Neuronal stem cell (in vitro differentiated cells): ENCODE results near the gene PDE3B.

Source experiments
- DNase-seq: peaks from one replicate; pipeline ENCODE4 v3.0.0-alpha.2; 2013; ENCODE audit warnings: low spot score
- H2AFZ ChIP-seq: one replicate; pipeline ENCODE4 v1.6.1; 2013; ENCODE audit warnings: mild to moderate bottlenecking, low read length, inconsistent platforms
- H2AK5ac ChIP-seq: 2 replicates; pipeline ENCODE4 v1.6.1; 2013; ENCODE audit warnings: low read depth, mild to moderate bottlenecking, inconsistent platforms, low read length, moderate library complexity, mixed read lengths
- H2BK120ac ChIP-seq: 2 replicates; pipeline ENCODE4 v1.6.1; 2013; ENCODE audit warnings: low read depth, mild to moderate bottlenecking, inconsistent platforms, low read length, moderate library complexity, mixed read lengths
- H2BK12ac ChIP-seq: one replicate; pipeline ENCODE4 v1.6.1; 2013; ENCODE audit warnings: low read length, inconsistent platforms
- H2BK15ac ChIP-seq: 2 replicates; pipeline ENCODE4 v1.6.1; 2013; ENCODE audit warnings: mild to moderate bottlenecking, low read length, inconsistent platforms, mixed read lengths
- H2BK5ac ChIP-seq: one replicate; pipeline ENCODE4 v1.6.1; 2013; ENCODE audit warnings: inconsistent platforms, mild to moderate bottlenecking, low read length, moderate library complexity
- H3K14ac ChIP-seq: one replicate; pipeline ENCODE4 v1.6.1; 2013; ENCODE audit warnings: low read length, inconsistent platforms
- H3K18ac ChIP-seq: 2 replicates; pipeline ENCODE4 v1.6.1; 2013; ENCODE audit warnings: low read length, inconsistent platforms
- H3K23ac ChIP-seq: 2 replicates; pipeline ENCODE4 v1.6.1; 2013; ENCODE audit warnings: low read depth, mild to moderate bottlenecking, mixed read lengths, low read length, inconsistent platforms; ENCODE audit not compliant: poor library complexity
- H3K27ac ChIP-seq: replicated peaks from 3 replicates; pipeline ENCODE4 v1.5.1; 2013; ENCODE audit warnings: low read length, inconsistent platforms
- H3K27me3 ChIP-seq, 3 experiments: 2 replicates each; pipeline ENCODE4 v1.6.1; 2013; ENCODE audit warnings: low read length in 3 of 3, mild to moderate bottlenecking in 2 of 3, inconsistent platforms in 1 of 3, low read depth in 1 of 3, mixed read lengths in 1 of 3, moderate library complexity in 1 of 3; ENCODE audit not compliant: control insufficient read depth in 3 of 3, insufficient read depth in 3 of 3
- H3K36me3 ChIP-seq, 2 donors: replicated peaks in 1 of 2; 2 replicates each; pipeline ENCODE4 v1.6.1; 2013; ENCODE audit warnings: low read length in 2 of 2; ENCODE audit not compliant: control insufficient read depth in 2 of 2, insufficient read depth in 2 of 2
- H3K4ac ChIP-seq: 2 replicates; pipeline ENCODE4 v1.6.1; 2013; ENCODE audit warnings: inconsistent platforms, mild to moderate bottlenecking, low read length, moderate library complexity
- H3K4me1 ChIP-seq, 2 donors: 1 replicate in 1 of 2; 2 replicates in 1 of 2; pipeline ENCODE4 v1.6.1; 2013; ENCODE audit warnings: low read length in 2 of 2, low read depth in 1 of 2; ENCODE audit not compliant: control insufficient read depth in 2 of 2, insufficient read depth in 1 of 2
- H3K4me2 ChIP-seq: one replicate; pipeline ENCODE4 v1.6.1; 2013; ENCODE audit warnings: mild to moderate bottlenecking, low read length, inconsistent platforms; ENCODE audit not compliant: insufficient read depth, poor library complexity, severe bottlenecking
- H3K4me3 ChIP-seq, 2 donors: 2 replicates each; pipeline ENCODE4 v1.5.1; 2013; ENCODE audit warnings: low read length in 2 of 2, mild to moderate bottlenecking in 2 of 2, inconsistent platforms in 1 of 2, moderate library complexity in 1 of 2
- H3K79me1 ChIP-seq: one replicate; pipeline ENCODE4 v1.6.1; 2013; ENCODE audit warnings: low read depth, mild to moderate bottlenecking, inconsistent platforms, low read length, moderate library complexity
- H3K9ac ChIP-seq: one replicate; pipeline ENCODE4 v1.6.1; 2013; ENCODE audit warnings: mild to moderate bottlenecking, low read depth, low read length, inconsistent platforms; ENCODE audit not compliant: poor library complexity
- H3K9me3 ChIP-seq, 2 donors: replicated peaks in 1 of 2; 2 replicates each; pipeline versions ENCODE3 to v1.6.1; 2013; ENCODE audit warnings: low read length in 2 of 2, mild to moderate bottlenecking in 2 of 2, inconsistent platforms in 1 of 2, low read depth in 1 of 2, mixed read lengths in 1 of 2, moderate library complexity in 1 of 2; ENCODE audit not compliant: control insufficient read depth in 2 of 2, insufficient read depth in 1 of 2
- H4K8ac ChIP-seq: one replicate; pipeline ENCODE4 v1.6.1; 2013; ENCODE audit warnings: low read depth, mild to moderate bottlenecking, inconsistent platforms, low read length, moderate library complexity
- H4K91ac ChIP-seq: one replicate; pipeline ENCODE4 v1.6.1; 2013; ENCODE audit warnings: low read length, low read depth, mild to moderate bottlenecking, inconsistent platforms; ENCODE audit not compliant: poor library complexity
- WGBS, 2 donors: extraction: QIAGEN DNeasy Blood & Tissue Kit; methylation state at CpG; one replicate each; pipeline ENCODE4 v1.1.7; 2013; ENCODE audit warnings: missing lambda C conversion rate in 2 of 2, mixed read lengths in 1 of 2; ENCODE audit not compliant: insufficient read length in 2 of 2, insufficient replicate concordance in 1 of 2; ENCODE audit errors: extremely low coverage in 2 of 2; 5-methylcytosine and 5-hydroxymethylcytosine counted together

PDE3B gene

DNA sequence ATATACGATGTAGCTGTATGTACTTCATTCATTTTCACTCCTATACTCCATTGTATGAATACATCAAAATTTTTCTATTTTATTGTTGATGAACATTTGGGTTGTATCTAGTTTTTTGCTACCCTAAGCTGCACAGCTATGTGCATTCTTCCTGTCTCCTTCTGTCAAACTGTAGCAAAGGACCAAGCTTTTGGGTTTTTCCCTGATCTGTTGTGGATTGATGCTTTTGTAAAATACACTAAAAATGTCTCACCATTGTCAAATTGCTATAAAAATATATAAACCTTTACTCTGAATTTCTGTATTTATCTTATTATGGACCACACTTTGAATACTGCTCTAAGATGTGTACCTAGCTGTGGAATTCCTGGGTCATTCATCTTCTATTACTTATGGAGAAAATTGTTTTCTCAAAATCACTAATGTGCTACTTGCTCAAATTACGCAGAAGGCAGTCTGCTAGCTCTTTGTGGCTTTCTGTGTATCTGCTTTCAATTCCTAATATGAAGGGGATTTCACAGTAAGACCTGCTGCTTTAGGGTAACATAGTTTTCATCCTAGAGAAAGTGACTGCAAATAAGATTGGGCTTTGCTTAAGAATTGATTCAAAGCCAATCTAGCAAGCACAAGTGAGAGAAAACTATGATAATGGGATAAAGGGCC lies 125.1 kb downstream of the PDE3B start:
- H3K27me3 ChIP-seq: no peaks in the 10 kb centered on the region
- no peak overlapping the region for H2BK5ac ChIP-seq
- H2AK5ac ChIP-seq: no peak overlapping the region
- DNase-seq: no peak
- H3K9ac ChIP-seq: no peak overlapping the region
- no peaks in the 10 kb centered on the region for H3K9me3 ChIP-seq
- no peak overlapping the region for H3K23ac ChIP-seq
- H3K4me3 ChIP-seq: no peak overlapping the region
- no peak overlapping the region for H3K14ac ChIP-seq
- H2BK12ac ChIP-seq: no peak overlapping the region
- H4K8ac ChIP-seq: no peak overlapping the region
- no peaks in the 10 kb centered on the region for H3K36me3 ChIP-seq
- no peaks in the 10 kb centered on the region for H3K4me1 ChIP-seq
- H2AFZ ChIP-seq: no peak overlapping the region
- no peak overlapping the region for H3K4ac ChIP-seq
- WGBS, 2 donors: no CpG with 5 or more reads among the region's 2 CpGs
- no peak overlapping the region for H3K4me2 ChIP-seq
- H2BK15ac ChIP-seq: no peak overlapping the region
- H2BK120ac ChIP-seq: no peak overlapping the region
- H3K79me1 ChIP-seq: no peaks in the 10 kb centered on the region
- H4K91ac ChIP-seq: no peak overlapping the region
- no peak overlapping the region for H3K27ac ChIP-seq
- no peak overlapping the region for H3K18ac ChIP-seq

DNA sequence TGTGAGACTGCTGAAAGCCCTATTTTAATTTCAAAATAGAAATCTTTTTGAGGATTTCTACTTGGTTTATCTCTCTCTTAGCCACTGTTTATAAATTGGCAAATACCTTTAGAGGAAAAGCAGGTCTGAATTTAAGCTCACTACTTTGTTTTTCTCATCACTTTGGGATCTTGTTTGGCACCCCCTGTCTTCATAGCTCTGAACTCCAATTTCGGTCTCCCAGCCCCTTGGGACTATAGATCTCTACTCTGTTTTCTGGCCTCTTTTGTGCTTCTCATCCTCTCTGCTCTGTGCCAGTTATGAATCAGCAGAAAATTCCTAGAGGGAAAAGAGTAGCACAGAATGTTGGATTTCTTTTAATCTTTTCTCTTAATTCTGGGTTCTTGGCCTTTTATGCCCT lies 130.2 kb downstream of the PDE3B start:
- peaks cover 0 to 5% of the 10 kb centered on the region in 2 donors for H3K36me3 ChIP-seq
- H3K14ac ChIP-seq: no peak overlapping the region

DNA sequence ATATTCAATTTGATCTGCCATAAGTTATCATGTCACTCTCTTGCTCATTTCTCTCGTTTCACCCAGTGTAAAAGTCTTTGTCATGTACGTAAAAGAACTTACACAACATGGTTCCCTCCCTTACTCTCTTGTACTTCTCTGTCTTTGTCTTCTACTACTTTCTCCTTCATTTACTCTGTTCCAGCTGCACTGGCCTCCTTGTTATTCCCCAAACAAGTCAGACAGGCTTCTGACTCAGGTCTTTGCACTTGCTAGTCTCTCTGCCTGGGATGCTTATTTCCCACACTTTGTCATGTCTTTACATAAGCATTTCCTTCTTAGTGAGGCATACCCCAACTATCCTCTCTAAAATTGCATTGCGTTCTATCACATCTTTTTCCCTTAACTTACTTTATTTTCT lies 131.1 kb downstream of the PDE3B start:
- Histone ChIP-seq H3K27me3 (no peaks in the 10 kb centered on the region), H3K9me3 (peaks cover 0 to 7% of the 10 kb centered on the region in 2 donors), H3K4me3 (no peak overlapping the region), H2BK12ac (no peak overlapping the region), H3K27ac (no peak overlapping the region), H3K9ac (no peak overlapping the region), H3K4ac (no peak overlapping the region), H3K79me1 (peaks cover 2% of the 10 kb centered on the region), H4K91ac (no peak overlapping the region), H3K18ac (no peak overlapping the region), H3K4me2 (no peak overlapping the region), H2AFZ (no peak overlapping the region), H3K4me1 (no peaks in the 10 kb centered on the region), H2BK5ac (no peak overlapping the region), H2BK15ac (no peak overlapping the region), H2BK120ac (no peak overlapping the region), H4K8ac (no peak overlapping the region), H3K36me3 (peaks cover 0 to 5% of the 10 kb centered on the region in 2 donors), H3K23ac (no peak overlapping the region), H3K14ac (no peak overlapping the region), H2AK5ac (no peak overlapping the region)
- no CpG with 5 or more reads among the region's 3 CpGs for WGBS, 2 donors
- DNase-seq: no peak

More for the DNA sequence above, 130.2 kb downstream of the PDE3B start:
- H2AFZ ChIP-seq: no peak overlapping the region
- no peak overlapping the region for H3K27ac ChIP-seq
- H3K4me3 ChIP-seq: no peak overlapping the region
- H3K23ac ChIP-seq: no peak overlapping the region
- H2BK5ac ChIP-seq: no peak overlapping the region
- peaks cover 2% of the 10 kb centered on the region for H3K79me1 ChIP-seq
- no peak overlapping the region for H2BK120ac ChIP-seq
- H4K8ac ChIP-seq: no peak overlapping the region
- H3K27me3 ChIP-seq: no peaks in the 10 kb centered on the region
- H2BK12ac ChIP-seq: no peak overlapping the region
- no peak overlapping the region for H3K18ac ChIP-seq
- no peak for DNase-seq
- H3K9ac ChIP-seq: no peak overlapping the region
- H3K4me1 ChIP-seq: no peaks in the 10 kb centered on the region
- WGBS, 2 donors: no CpG with 5 or more reads among the region's 1 CpG
- H3K4me2 ChIP-seq: no peak overlapping the region
- no peak overlapping the region for H4K91ac ChIP-seq
- no peak overlapping the region for H2BK15ac ChIP-seq
- no peak overlapping the region for H2AK5ac ChIP-seq
- peaks cover 0 to 7% of the 10 kb centered on the region in 2 donors for H3K9me3 ChIP-seq
- H3K4ac ChIP-seq: no peak overlapping the region

DNA sequence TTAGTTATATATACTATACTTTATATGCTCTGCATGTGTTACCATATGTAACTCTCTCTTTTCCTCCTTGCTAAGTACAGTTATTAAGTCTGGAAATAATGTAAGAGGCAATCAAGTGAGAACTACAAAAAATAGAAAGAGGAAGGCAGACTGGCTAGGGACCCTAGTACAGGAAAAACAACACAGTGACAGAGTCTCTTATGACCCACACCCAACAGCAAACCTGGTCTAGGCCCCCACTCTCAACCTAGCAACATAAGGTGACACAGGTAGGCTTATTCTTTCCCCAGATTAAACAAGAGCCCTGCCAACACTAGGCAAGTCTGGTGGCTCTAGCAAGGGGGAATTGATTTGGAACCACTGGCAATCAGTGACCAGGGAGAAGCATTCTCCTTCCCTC lies 132.3 kb downstream of the PDE3B start:
- Histone ChIP-seq H2BK12ac (no peak overlapping the region), H3K4me1 (no peaks in the 10 kb centered on the region), H3K27me3 (no peaks in the 10 kb centered on the region), H2BK5ac (no peak overlapping the region), H3K9me3 (peaks cover 0 to 7% of the 10 kb centered on the region in 2 donors), H3K36me3 (peaks cover 0 to 5% of the 10 kb centered on the region in 2 donors), H2BK15ac (no peak overlapping the region), H2AFZ (no peak overlapping the region), H3K9ac (no peak overlapping the region), H3K18ac (no peak overlapping the region), H4K91ac (no peak overlapping the region), H2AK5ac (no peak overlapping the region), H3K4ac (no peak overlapping the region), H3K27ac (no peak overlapping the region), H3K4me2 (no peak overlapping the region), H3K23ac (no peak overlapping the region), H2BK120ac (no peak overlapping the region), H3K79me1 (peaks cover 2% of the 10 kb centered on the region), H4K8ac (no peak overlapping the region), H3K14ac (no peak overlapping the region), H3K4me3 (no peak overlapping the region)
- DNase-seq: no peak
